GM10266 (cell line): Measurements from ENCODE around the gene SMOC1.

Experiments used
- DNase-seq: peaks from one replicate; pipeline ENCODE4 v3.0.0; 2012; ENCODE audit errors: extremely low spot score
- TF ChIP-seq, protein P1 (sequence below): IDR thresholded peaks from 2 replicates; pipeline ENCODE4 v1.5.1; 2012; ENCODE audit warnings: mild to moderate bottlenecking, low read depth; ENCODE audit not compliant: control insufficient read depth, insufficient read depth; ENCODE audit errors: missing control alignments

SMOC1 gene

DNA sequence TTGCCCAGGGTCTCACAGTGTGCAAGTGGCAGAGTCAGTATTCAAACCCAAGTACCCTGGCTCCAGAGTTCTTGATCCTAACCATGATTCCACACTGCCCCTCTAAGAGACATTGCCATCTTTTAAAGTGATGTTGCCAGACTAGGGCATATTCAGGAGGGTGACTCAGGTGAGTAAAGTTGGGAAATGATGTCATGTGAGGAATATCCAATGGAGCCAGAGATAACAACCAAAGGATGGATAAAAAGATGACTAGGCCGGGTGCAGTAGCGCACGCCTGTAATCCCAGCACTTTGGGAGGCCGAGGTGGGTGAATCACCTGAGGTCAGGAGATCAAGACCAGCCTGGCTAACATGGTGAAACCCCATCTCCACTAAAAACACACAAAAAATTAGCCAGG, 85.6 kb downstream of the SMOC1 start:
- TF ChIP-seq, protein P1, sequence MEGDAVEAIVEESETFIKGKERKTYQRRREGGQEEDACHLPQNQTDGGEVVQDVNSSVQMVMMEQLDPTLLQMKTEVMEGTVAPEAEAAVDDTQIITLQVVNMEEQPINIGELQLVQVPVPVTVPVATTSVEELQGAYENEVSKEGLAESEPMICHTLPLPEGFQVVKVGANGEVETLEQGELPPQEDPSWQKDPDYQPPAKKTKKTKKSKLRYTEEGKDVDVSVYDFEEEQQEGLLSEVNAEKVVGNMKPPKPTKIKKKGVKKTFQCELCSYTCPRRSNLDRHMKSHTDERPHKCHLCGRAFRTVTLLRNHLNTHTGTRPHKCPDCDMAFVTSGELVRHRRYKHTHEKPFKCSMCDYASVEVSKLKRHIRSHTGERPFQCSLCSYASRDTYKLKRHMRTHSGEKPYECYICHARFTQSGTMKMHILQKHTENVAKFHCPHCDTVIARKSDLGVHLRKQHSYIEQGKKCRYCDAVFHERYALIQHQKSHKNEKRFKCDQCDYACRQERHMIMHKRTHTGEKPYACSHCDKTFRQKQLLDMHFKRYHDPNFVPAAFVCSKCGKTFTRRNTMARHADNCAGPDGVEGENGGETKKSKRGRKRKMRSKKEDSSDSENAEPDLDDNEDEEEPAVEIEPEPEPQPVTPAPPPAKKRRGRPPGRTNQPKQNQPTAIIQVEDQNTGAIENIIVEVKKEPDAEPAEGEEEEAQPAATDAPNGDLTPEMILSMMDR: no peak
- DNase-seq: no peak

DNA sequence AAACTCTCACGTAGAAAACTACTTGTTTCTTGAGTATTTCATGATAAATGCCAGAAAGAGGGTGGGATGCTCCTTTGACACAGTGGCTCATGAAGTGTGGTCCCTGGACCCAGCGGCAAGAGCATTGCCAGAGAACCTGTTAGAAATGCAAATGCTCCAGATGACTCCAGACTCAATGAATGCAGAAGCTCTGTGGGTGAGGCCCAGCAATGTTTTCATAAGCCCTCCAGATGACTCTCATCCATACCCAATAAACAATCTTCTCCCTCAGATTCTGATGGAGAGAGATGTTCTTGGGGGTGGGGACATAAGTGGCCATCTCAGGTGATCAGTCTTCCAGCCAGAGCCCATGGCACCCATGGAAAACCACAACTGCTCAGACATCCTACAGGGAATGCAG, 88.9 kb downstream of the SMOC1 start:
- no peak for DNase-seq
- TF ChIP-seq, protein P1: no peak

DNA sequence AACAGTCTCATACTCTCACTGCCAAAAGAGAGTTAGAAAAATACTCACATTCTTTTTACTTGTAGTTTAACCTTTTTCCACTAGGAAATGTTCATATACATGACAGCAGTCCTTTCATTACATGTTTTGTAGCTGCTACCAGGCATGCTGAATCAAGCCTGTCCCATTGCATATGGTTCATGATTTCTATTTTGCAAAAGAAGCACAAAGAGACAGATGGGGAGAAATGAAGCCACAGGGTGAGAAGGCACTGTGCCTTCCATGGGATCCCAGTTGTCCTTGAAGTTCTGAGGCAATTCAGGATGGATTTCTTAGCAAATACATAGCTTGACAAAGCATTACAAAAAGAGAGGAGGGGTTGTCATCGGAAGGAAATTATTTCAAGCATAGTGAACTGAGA, 89.5 kb downstream of the SMOC1 start:
- DNase-seq: no peak
- TF ChIP-seq, protein P1: no peak

DNA sequence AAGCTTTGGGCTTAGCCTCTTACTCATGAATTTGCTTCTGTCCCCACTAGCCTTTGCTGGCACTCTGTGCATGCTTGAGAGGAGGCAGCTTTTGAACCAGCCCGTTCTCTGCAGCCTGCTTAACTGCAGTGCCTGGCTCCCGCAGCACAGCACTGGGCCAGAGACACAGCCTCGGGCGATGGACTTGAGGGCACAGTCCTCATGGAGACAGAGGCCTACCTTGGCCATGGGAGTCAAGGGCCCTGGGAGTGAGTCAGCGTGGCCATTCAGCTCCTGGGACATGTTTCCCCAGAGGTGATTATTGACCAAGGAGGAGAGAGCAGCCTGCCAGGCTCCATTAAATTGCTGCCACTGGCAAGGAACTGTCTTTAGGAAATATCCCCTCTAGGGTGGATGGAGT, 93.5 kb downstream of the SMOC1 start:
- DNase-seq: no peak
- TF ChIP-seq, protein P1: no peak

DNA sequence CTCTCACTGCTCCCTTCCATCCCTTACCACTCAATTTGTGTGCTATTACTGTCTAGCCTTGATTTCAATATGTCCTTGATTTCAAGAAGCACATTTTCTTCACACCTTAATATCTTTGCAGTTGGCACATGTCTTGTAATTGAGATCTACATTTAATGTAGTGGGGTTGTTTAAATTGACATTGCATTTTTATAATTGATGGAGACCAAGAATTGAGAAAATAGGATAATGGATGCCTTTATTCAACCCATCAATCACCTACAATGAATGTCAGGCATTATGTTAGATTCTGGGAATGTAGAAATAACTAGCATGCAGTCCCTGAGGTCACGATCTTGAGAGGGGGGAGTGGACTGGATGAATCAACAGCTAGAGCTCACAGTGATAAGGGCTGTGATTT, 94.6 kb downstream of the SMOC1 start:
- TF ChIP-seq, protein P1: no peak
- DNase-seq: no peak

DNA sequence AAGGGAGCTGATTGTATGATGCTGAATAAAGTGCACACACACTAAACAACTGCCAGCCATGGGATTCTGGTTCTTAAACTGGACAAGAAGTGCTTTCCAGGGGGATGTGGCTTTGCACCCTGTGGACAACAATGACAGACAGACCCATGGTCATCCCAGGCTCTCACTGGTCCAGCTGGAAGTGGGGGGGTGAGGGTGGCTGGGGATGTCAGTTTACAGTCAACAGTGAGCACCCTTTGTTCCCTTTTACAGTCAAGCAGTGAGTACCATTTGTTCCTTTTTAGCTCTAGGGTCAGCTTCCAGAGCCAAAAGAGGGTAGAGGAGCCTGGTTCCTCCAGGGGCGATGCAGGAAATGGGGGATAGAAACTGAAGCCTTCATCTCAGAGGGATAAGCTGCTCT, 100.7 kb downstream of the SMOC1 start:
- TF ChIP-seq, protein P1: no peak
- DNase-seq: no peak

DNA sequence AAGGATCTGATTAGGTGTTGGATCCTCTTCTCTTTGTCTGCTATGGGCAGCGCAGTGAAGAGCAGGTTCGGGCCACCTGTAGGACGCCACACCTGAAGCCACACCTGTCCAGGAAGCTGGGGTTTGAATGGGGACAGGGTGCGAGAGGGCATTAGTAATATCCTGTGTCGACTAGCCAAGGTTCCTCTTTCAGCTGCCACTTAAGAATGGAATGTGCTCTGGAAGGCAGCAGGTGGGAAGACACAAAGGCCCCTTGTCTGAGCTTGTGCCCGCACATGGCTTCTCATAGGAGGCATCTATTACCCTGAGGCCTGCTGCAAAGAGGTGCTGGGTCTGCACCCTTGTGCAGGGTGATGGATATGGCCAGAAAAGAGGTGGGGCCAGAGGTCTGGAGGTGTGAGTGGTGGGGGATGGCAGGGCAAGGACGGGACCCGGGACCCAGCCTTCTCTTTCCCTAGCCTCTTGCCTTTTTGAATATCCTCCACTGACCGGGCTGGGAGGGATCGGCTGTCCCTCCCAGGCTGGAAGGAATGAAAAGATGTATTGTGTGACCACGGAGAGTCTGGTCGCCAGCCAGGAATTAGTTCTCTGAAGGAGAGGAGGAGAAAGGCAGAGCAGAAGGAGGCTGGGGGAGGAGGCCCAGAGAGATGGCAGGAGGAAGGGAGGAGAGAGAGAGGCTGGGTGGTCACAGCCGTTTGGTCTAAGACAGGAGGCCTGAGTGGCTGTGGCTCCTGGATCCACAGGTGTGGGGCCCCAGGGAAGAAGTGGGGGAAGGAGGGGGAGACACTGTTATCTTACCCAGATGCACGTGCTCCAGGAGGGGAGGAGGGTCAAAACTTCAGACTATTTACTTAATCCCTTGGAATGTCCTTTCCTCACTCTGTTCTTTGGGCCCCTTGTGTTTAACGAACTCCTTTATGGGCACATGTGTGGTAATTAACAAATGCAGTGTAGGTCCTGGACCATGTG, 101.5 kb downstream of the SMOC1 start:
- DNase-seq: no peak
- TF ChIP-seq, protein P1: no peak
